Keratinocyte (primary cell): ENCODE measurements around the gene ASTN1. TPM values are rescaled to one million over a fixed set of nuclear protein-coding genes. Genes with fewer than 3 reads are reported as not detected.

ENCODE experiments used
- DNase-seq: peaks from one replicate; pipeline ENCODE4 v3.0.0-alpha.2; 2011; ENCODE audit warnings: low read depth, missing footprints, low spot score
- FAIRE-seq: peaks from 2 replicates; lab custom pipeline; 2011; peaks lifted over from hg19 to GRCh38; lab: Jason Lieb, UNC
- H2AFZ ChIP-seq: 2 replicates; pipeline ENCODE4 v1.6.0; 2012; ENCODE audit warnings: low read length, control low read depth, inconsistent platforms; ENCODE audit not compliant: control insufficient read depth
- H3K27ac ChIP-seq: 2 replicates; pipeline ENCODE4 v1.5.1; 2011; ENCODE audit warnings: low read length; ENCODE audit not compliant: control insufficient read depth, insufficient read depth
- H3K27me3 ChIP-seq: 3 replicates; pipeline ENCODE4 v1.6.0; 2011; ENCODE audit warnings: low read length; ENCODE audit not compliant: control insufficient read depth, insufficient read depth; ENCODE audit errors: extremely low read depth
- H3K36me3 ChIP-seq, 2 experiments: 2 replicates in 1 of 2; 3 replicates in 1 of 2; pipeline ENCODE4 v1.5.1; 2011; ENCODE audit warnings: low read length in 2 of 2, mild to moderate bottlenecking in 1 of 2; ENCODE audit not compliant: control insufficient read depth in 2 of 2, insufficient read depth in 2 of 2; ENCODE audit errors: extremely low read depth in 1 of 2
- H3K4me1 ChIP-seq: 3 replicates; pipeline ENCODE4 v1.5.1; 2011; ENCODE audit warnings: low read length; ENCODE audit not compliant: control insufficient read depth, insufficient read depth; ENCODE audit errors: extremely low read depth
- H3K4me2 ChIP-seq: 3 replicates; pipeline ENCODE4 v1.6.0; 2011; ENCODE audit warnings: low read depth, low read length; ENCODE audit not compliant: control insufficient read depth, insufficient read depth; ENCODE audit errors: extremely low read depth
- H3K4me3 ChIP-seq, 3 experiments: fragments of 200-600 bp in 1 of 3; sonication (generic) in 1 of 3; 2 replicates in 2 of 3; 3 replicates in 1 of 3; pipeline ENCODE4 v1.5.1; 2011 to 2016; ENCODE audit warnings: low read length in 3 of 3, mild to moderate bottlenecking in 3 of 3, control low read depth in 2 of 3, inconsistent platforms in 1 of 3, low read depth in 1 of 3, mixed read lengths in 1 of 3, mixed run types in 1 of 3, moderate library complexity in 1 of 3; ENCODE audit not compliant: control insufficient read depth in 2 of 3, insufficient read depth in 2 of 3; ENCODE audit errors: extremely low read depth in 1 of 3
- H3K79me2 ChIP-seq: 2 replicates; pipeline ENCODE4 v1.6.0; 2012; ENCODE audit warnings: low read length; ENCODE audit not compliant: control insufficient read depth, insufficient read depth
- H3K9ac ChIP-seq: 3 replicates; pipeline ENCODE4 v1.6.0; 2011; ENCODE audit warnings: low read length; ENCODE audit not compliant: control insufficient read depth, insufficient read depth; ENCODE audit errors: extremely low read depth
- H3K9me1 ChIP-seq: 3 replicates; pipeline ENCODE4 v1.6.0; 2011; ENCODE audit warnings: low read length; ENCODE audit not compliant: control insufficient read depth, insufficient read depth; ENCODE audit errors: extremely low read depth
- H3K9me3 ChIP-seq: 2 replicates; pipeline ENCODE4 v1.5.1; 2012; ENCODE audit warnings: low read depth, low read length; ENCODE audit not compliant: control insufficient read depth
- H4K20me1 ChIP-seq: 3 replicates; pipeline ENCODE4 v1.6.0; 2011; ENCODE audit warnings: low read length; ENCODE audit not compliant: control insufficient read depth, insufficient read depth; ENCODE audit errors: extremely low read depth
- EZH2 ChIP-seq: IDR thresholded peaks from one replicate; pipeline ENCODE4 v1.6.1; 2012; ENCODE audit warnings: inconsistent platforms, mild to moderate bottlenecking, low read length, moderate library complexity
- dilution Hi-C: fragments of 300-500 bp; cut with MboI; formaldehyde crosslinking; loops from one replicate; pipeline ENCODE4 v1.7.0; 2020; ENCODE audit warnings: low sequenced_read_pairs; ENCODE audit not compliant: extremely low pct_ligation_motif_present
- polyA plus RNA-seq, 5 experiments: library from polyadenylated mRNA; depleted of rRNA in 3 of 5; stranded (reverse) in 3 of 5; stranded (forward) in 1 of 5; unstranded in 1 of 5; fragments of >200 nt; gene quantifications; 1 replicate in 1 of 5; 2 replicates in 3 of 5; 3 replicates in 1 of 5; pipeline versions ENCODE4 v1.2.1 to v1.2.3, GENCODE V29; 2011 to 2012; ENCODE audit warnings: missing spikeins in 2 of 5, low read depth in 1 of 5, low replicate concordance in 1 of 5
- TF ChIP-seq, protein P1 (sequence below), 3 experiments: IDR thresholded peaks in 1 of 3; conservative IDR thresholded peaks in 1 of 3; optimal IDR thresholded peaks in 1 of 3; 2 replicates in 2 of 3; 3 replicates in 1 of 3; pipeline versions ENCODE3 to v1.5.1; 2011; ENCODE audit warnings: low read length in 3 of 3, mild to moderate bottlenecking in 3 of 3, moderate library complexity in 2 of 3, control low read depth in 1 of 3, inconsistent platforms in 1 of 3; ENCODE audit not compliant: insufficient read depth in 2 of 3; ENCODE audit errors: extremely low read depth in 1 of 3

ASTN1 gene
- polyA plus RNA-seq, 1 donor (not counting 4 experiments of a cell fraction or from before 2014, with no cell fraction given) = 0.08 TPM

DNA sequence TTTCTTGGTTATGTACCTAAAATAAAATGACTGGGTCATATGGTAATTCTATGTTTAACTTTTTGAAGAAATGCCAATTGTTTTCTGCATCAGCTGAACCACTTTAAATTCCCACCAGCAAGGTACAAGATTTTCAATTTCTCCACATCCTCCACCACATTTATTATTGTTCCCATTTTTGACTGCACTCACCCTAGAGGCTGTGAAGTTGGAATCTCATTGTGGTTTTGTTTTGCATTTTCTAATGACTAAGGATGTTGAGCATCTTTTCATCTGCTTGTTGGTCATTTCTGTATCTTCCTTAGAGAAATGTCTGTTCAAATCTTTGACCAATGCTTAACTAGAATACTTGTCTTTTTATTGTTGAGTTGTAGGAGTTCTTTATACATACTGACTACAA, 72.5 kb downstream of the ASTN1 start:
- Histone ChIP-seq H3K36me3 (no peaks in the 10 kb centered on the region), H3K4me2 (no peak overlapping the region), H3K79me2 (no peaks in the 10 kb centered on the region), H3K27ac (no peak overlapping the region), H2AFZ (no peak overlapping the region), H3K9me1 (no peaks in the 10 kb centered on the region), H3K9me3 (no peaks in the 10 kb centered on the region), H3K9ac (no peak overlapping the region), H3K4me1 (no peaks in the 10 kb centered on the region), H3K4me3 (no peak overlapping the region), H4K20me1 (no peaks in the 10 kb centered on the region), H3K27me3 (peaks cover 3% of the 10 kb centered on the region)
- FAIRE-seq = no peak
- dilution Hi-C loops = no loop called here
- no peak for DNase-seq
- TF ChIP-seq, protein P1, sequence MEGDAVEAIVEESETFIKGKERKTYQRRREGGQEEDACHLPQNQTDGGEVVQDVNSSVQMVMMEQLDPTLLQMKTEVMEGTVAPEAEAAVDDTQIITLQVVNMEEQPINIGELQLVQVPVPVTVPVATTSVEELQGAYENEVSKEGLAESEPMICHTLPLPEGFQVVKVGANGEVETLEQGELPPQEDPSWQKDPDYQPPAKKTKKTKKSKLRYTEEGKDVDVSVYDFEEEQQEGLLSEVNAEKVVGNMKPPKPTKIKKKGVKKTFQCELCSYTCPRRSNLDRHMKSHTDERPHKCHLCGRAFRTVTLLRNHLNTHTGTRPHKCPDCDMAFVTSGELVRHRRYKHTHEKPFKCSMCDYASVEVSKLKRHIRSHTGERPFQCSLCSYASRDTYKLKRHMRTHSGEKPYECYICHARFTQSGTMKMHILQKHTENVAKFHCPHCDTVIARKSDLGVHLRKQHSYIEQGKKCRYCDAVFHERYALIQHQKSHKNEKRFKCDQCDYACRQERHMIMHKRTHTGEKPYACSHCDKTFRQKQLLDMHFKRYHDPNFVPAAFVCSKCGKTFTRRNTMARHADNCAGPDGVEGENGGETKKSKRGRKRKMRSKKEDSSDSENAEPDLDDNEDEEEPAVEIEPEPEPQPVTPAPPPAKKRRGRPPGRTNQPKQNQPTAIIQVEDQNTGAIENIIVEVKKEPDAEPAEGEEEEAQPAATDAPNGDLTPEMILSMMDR (optimal IDR thresholded peaks at IDR 0.05 in 1 of 3, IDR thresholded peaks at IDR 0.05 in 1 of 3, conservative IDR thresholded peaks at IDR 0.05 in 1 of 3; ENCODE audit: extremely low read depth in 1 of 3, insufficient read depth in 2 of 3, low read length in 3 of 3) = no peak

GRCh38 chr1:177091040-177091439, 73.5 kb downstream of the ASTN1 start:
- Histone ChIP-seq H3K27ac (no peak overlapping the region), H3K9me1 (no peaks in the 10 kb centered on the region), H3K9ac (no peak overlapping the region), H3K9me3 (no peaks in the 10 kb centered on the region), H3K36me3 (no peaks in the 10 kb centered on the region), H2AFZ (no peak overlapping the region), H3K4me3 (no peak overlapping the region), H3K4me2 (no peak overlapping the region), H3K27me3 (peaks cover 3% of the 10 kb centered on the region), H3K79me2 (no peaks in the 10 kb centered on the region), H3K4me1 (no peaks in the 10 kb centered on the region), H4K20me1 (no peaks in the 10 kb centered on the region)
- no peak for TF ChIP-seq EZH2
- TF ChIP-seq, protein P1 (optimal IDR thresholded peaks at IDR 0.05 in 1 of 3, IDR thresholded peaks at IDR 0.05 in 1 of 3, conservative IDR thresholded peaks at IDR 0.05 in 1 of 3; ENCODE audit: extremely low read depth in 1 of 3, insufficient read depth in 2 of 3, low read length in 3 of 3) = no peak
- DNase-seq (no peak), FAIRE-seq (no peak)
- dilution Hi-C loops = no loop called here
